Smooth muscle cell (in vitro differentiated cells): ENCODE measurements around the gene FBLN2. TPM values are rescaled to one million over a fixed set of nuclear protein-coding genes. Genes with fewer than 3 reads are reported as not detected.

Experiments used
- DNase-seq: peaks from one replicate; lab custom pipeline; 2025; ENCODE audit not compliant: unreplicated experiment; lab: John Stamatoyannopoulos, UW
- H2AFZ ChIP-seq: fragments of 200-600 bp; sonication (generic); 2 replicates; pipeline ENCODE4 v1.6.0; 2016; ENCODE audit warnings: antibody characterized with exemption, low read depth, mild to moderate bottlenecking
- H3F3A ChIP-seq: fragments of 200-600 bp; sonication (generic); 2 replicates; pipeline ENCODE4 v1.6.0; 2017; ENCODE audit warnings: antibody characterized with exemption, low read depth
- H3K27ac ChIP-seq: fragments of 200-600 bp; sonication (generic); 2 replicates; pipeline ENCODE4 v1.5.1; 2016; ENCODE audit warnings: low read depth, mild to moderate bottlenecking
- H3K27me3 ChIP-seq: fragments of 200-600 bp; sonication (generic); 2 replicates; pipeline ENCODE4 v1.6.1; 2016; ENCODE audit warnings: low read depth, mild to moderate bottlenecking
- H3K36me3 ChIP-seq: fragments of 200-600 bp; sonication (generic); 2 replicates; pipeline ENCODE4 v1.5.1; 2016; ENCODE audit warnings: low read depth
- H3K4me1 ChIP-seq: fragments of 200-600 bp; sonication (generic); 2 replicates; pipeline ENCODE4 v1.5.1; 2016; ENCODE audit warnings: low read depth
- H3K4me2 ChIP-seq: fragments of 200-600 bp; sonication (generic); 2 replicates; pipeline ENCODE4 v1.6.0; 2016; ENCODE audit warnings: mild to moderate bottlenecking
- H3K4me3 ChIP-seq: fragments of 200-600 bp; sonication (generic); 2 replicates; pipeline ENCODE4 v1.5.1; 2016; ENCODE audit warnings: mild to moderate bottlenecking
- H3K79me2 ChIP-seq: fragments of 200-600 bp; sonication (generic); 2 replicates; pipeline ENCODE4 v1.6.0; 2016; ENCODE audit warnings: low read depth, mild to moderate bottlenecking
- H3K9ac ChIP-seq: fragments of 200-600 bp; sonication (generic); 2 replicates; pipeline ENCODE4 v1.6.0; 2016; ENCODE audit warnings: low read depth
- H3K9me3 ChIP-seq: fragments of 200-600 bp; sonication (generic); replicated peaks from 2 replicates; pipeline ENCODE4 v1.5.1; 2016; ENCODE audit warnings: low read depth
- H4K20me1 ChIP-seq: fragments of 200-600 bp; sonication (generic); 2 replicates; pipeline ENCODE4 v1.6.0; 2016; ENCODE audit warnings: low read depth
- CTCF ChIP-seq: fragments of 200-600 bp; sonication (generic); IDR thresholded peaks from 2 replicates; pipeline ENCODE4 v1.5.1; 2017; ENCODE audit warnings: borderline replicate concordance, mild to moderate bottlenecking, antibody characterized with exemption; ENCODE audit not compliant: insufficient read depth, poor library complexity, severe bottlenecking
- WGBS: methylation state at CpG from one replicate; pipeline ENCODE4 v1.1.7; 2016; ENCODE audit warnings: low lambda C conversion rate; 5-methylcytosine and 5-hydroxymethylcytosine counted together
- polyA plus RNA-seq: library from polyadenylated mRNA; unstranded; fragments of >200 nt; fragmentation: Nextera tagmentation; extraction: Ambion mirVana; gene quantifications from 2 replicates; pipeline ENCODE4 v1.2.1, GENCODE V29; 2016
- total RNA-seq: library from RNA; depleted of rRNA; stranded (reverse); fragments of >200 nt; gene quantifications from 2 replicates; pipeline ENCODE4 v1.2.3, GENCODE V29; 2014

The FBLN2 gene
- total and polyA plus RNA-seq, 2 experiments from 2014 or later, result 159 to 390 TPM

- no peak overlapping the region for H3K9ac ChIP-seq
- no peaks in the 10 kb centered on the region for H4K20me1 ChIP-seq
- H2AFZ ChIP-seq, result no peak overlapping the region
- no peaks in the 10 kb centered on the region for H3K4me1 ChIP-seq
- H3K4me3 ChIP-seq, result no peak overlapping the region
- H3F3A ChIP-seq, result peaks cover 24% of the 10 kb centered on the region
- H3K27me3 ChIP-seq, result no peaks in the 10 kb centered on the region
- H3K79me2 ChIP-seq, result no peaks in the 10 kb centered on the region
- no peak overlapping the region for H3K27ac ChIP-seq
- H3K36me3 ChIP-seq, result no peaks in the 10 kb centered on the region
- H3K9me3 ChIP-seq, result no peaks in the 10 kb centered on the region
- TF ChIP-seq CTCF, result no peak
- DNase-seq, result no peak
- WGBS, result 87% methylated on average over 3 of the region's 3 CpGs
- no peak overlapping the region for H3K4me2 ChIP-seq
Measured at GRCh38 chr3:13536432-13536831, 12.5 kb upstream of the FBLN2 start.

GRCh38 chr3:13536832-13537231 lies 12.1 kb upstream of the FBLN2 start:
- H3K4me2 ChIP-seq, result no peak overlapping the region
- 34% methylated on average over 8 of the region's 8 CpGs for WGBS
- no peak overlapping the region for H3K27ac ChIP-seq
- no peaks in the 10 kb centered on the region for H3K27me3 ChIP-seq
- DNase-seq, result no peak
- no peak for TF ChIP-seq CTCF
- no peaks in the 10 kb centered on the region for H3K9me3 ChIP-seq
- H3K36me3 ChIP-seq, result no peaks in the 10 kb centered on the region
- H3K79me2 ChIP-seq, result no peaks in the 10 kb centered on the region
- H4K20me1 ChIP-seq, result no peaks in the 10 kb centered on the region
- H3K9ac ChIP-seq, result no peak overlapping the region
- no peak overlapping the region for H3K4me3 ChIP-seq
- no peak overlapping the region for H2AFZ ChIP-seq
- H3K4me1 ChIP-seq, result no peaks in the 10 kb centered on the region
- peaks cover 24% of the 10 kb centered on the region for H3F3A ChIP-seq

- Histone ChIP-seq H3K36me3 (no peaks in the 10 kb centered on the region), H4K20me1 (no peaks in the 10 kb centered on the region), H3K4me1 (no peaks in the 10 kb centered on the region), H3K9me3 (no peaks in the 10 kb centered on the region), H3K27ac (peak overlapping the region; percentile 56), H3K79me2 (no peaks in the 10 kb centered on the region), H3K27me3 (no peaks in the 10 kb centered on the region), H3F3A (peaks cover 24% of the 10 kb centered on the region), H2AFZ (no peak overlapping the region), H3K9ac (no peak overlapping the region), H3K4me2 (no peak overlapping the region), H3K4me3 (no peak overlapping the region)
- DNase-seq, result no peak
- TF ChIP-seq CTCF, result no peak
- 98% methylated on average over 6 of the region's 6 CpGs for WGBS
Measured at GRCh38 chr3:13537244-13537908, 11.5 kb upstream of the FBLN2 start.

- H3K27me3 ChIP-seq, result no peaks in the 10 kb centered on the region
- 41% methylated on average over 6 of the region's 6 CpGs for WGBS
- DNase-seq, result no peak
- H3F3A ChIP-seq, result peaks cover 24% of the 10 kb centered on the region
- H3K36me3 ChIP-seq, result no peaks in the 10 kb centered on the region
- no peak overlapping the region for H3K9ac ChIP-seq
- no peak for TF ChIP-seq CTCF
- H3K9me3 ChIP-seq, result no peaks in the 10 kb centered on the region
- H3K4me3 ChIP-seq, result no peak overlapping the region
- no peaks in the 10 kb centered on the region for H3K79me2 ChIP-seq
- H3K4me2 ChIP-seq, result no peak overlapping the region
- peaks cover 4% of the 10 kb centered on the region for H3K4me1 ChIP-seq
- peak overlapping the region; percentile 56 for H3K27ac ChIP-seq
- no peak overlapping the region for H2AFZ ChIP-seq
- no peaks in the 10 kb centered on the region for H4K20me1 ChIP-seq
Measured at GRCh38 chr3:13537909-13538296, 11.0 kb upstream of the FBLN2 start.
